Measurements from ENCODE around the gene PRPH2.
"Not testable (repeated sequence)": the region's sequence is repeated elsewhere in the genome, so short reads cannot be mapped to it uniquely, and the experiment has no call there.

Gene PRPH2

GRCh38 chr6:42742116-42742894 is 19.9 kb upstream of the PRPH2 start:
- H3K4me2 ChIP-seq (ENCODE audit: low read length, poor library complexity, severe bottlenecking) = no peak overlapping the region
- no peak overlapping the region for H3K4ac ChIP-seq (ENCODE audit: low read depth in 1 of 2, low read length in 2 of 2)
- no peak overlapping the region for H3K9ac ChIP-seq (ENCODE audit: low read length)
- peaks cover 3 to 10% of the 10 kb centered on the region in 2 experiments for H3K36me3 ChIP-seq (ENCODE audit: control insufficient read depth in 1 of 2, insufficient read depth in 2 of 2, low read depth in 1 of 2, low read length in 2 of 2)
- no peaks in the 10 kb centered on the region for H3K79me1 ChIP-seq (replicated peaks; ENCODE audit: low read length, poor library complexity, severe bottlenecking)
- peak overlapping the region in 1 of 2 experiments; percentile 77 for H3K23ac ChIP-seq (ENCODE audit: low read length in 2 of 2)
- peak; percentile 81 for DNase-seq
- H2AK5ac ChIP-seq (ENCODE audit: low read length, severe bottlenecking) = no peak overlapping the region
- peaks cover 14% of the 10 kb centered on the region for H3K4me1 ChIP-seq (ENCODE audit: control insufficient read depth, insufficient read depth, low read depth, low read length)
- H4K91ac ChIP-seq (ENCODE audit: low read length) = no peak overlapping the region
- H3K27me3 ChIP-seq (ENCODE audit: control insufficient read depth in 1 of 2, insufficient read depth in 1 of 2, low read length in 2 of 2) = no peaks in the 10 kb centered on the region
- H3K18ac ChIP-seq (ENCODE audit: low read depth in 1 of 2, low read length in 2 of 2) = no peak overlapping the region
- H3K14ac ChIP-seq (ENCODE audit: low read length in 2 of 2) = no peak overlapping the region
- no peak overlapping the region for H2BK5ac ChIP-seq (ENCODE audit: low read depth, low read length, poor library complexity, severe bottlenecking)
- peak overlapping the region in 1 of 2 experiments; percentile 9 for H3K4me3 ChIP-seq (ENCODE audit: insufficient read depth in 1 of 2, low read depth in 1 of 2, low read length in 2 of 2)
- H4K8ac ChIP-seq (ENCODE audit: low read length) = peak overlapping the region; percentile 12
- H2BK120ac ChIP-seq (ENCODE audit: low read depth, low read length) = no peak overlapping the region
- no peak overlapping the region for H2AFZ ChIP-seq (ENCODE audit: low read depth, low read length)
- H2BK15ac ChIP-seq (ENCODE audit: low read depth, poor library complexity, severe bottlenecking) = no peak overlapping the region
- H2BK12ac ChIP-seq (ENCODE audit: low read length in 2 of 2) = no peak overlapping the region
- no peaks in the 10 kb centered on the region for H3K9me3 ChIP-seq (ENCODE audit: control insufficient read depth, low read length)
- H3K27ac ChIP-seq (ENCODE audit: low read length, poor library complexity, severe bottlenecking) = peak overlapping the region; percentile 56
- WGBS = 55% methylated on average over 5 of the region's 5 CpGs

GRCh38 chr6:42740725-42741124 is 18.3 kb upstream of the PRPH2 start:
- H4K91ac ChIP-seq (ENCODE audit: low read length) = no peak overlapping the region
- H2BK12ac ChIP-seq (ENCODE audit: low read length in 2 of 2) = no peak overlapping the region
- no peak overlapping the region for H2BK15ac ChIP-seq (ENCODE audit: low read depth, poor library complexity, severe bottlenecking)
- no peak overlapping the region for H2BK5ac ChIP-seq (ENCODE audit: low read depth, low read length, poor library complexity, severe bottlenecking)
- H3K27ac ChIP-seq (ENCODE audit: low read length, poor library complexity, severe bottlenecking) = no peak overlapping the region
- DNase-seq = no peak
- H2AFZ ChIP-seq (ENCODE audit: low read depth, low read length) = no peak overlapping the region
- H3K4me1 ChIP-seq (ENCODE audit: control insufficient read depth, insufficient read depth, low read depth, low read length) = peaks cover 16% of the 10 kb centered on the region
- no peak overlapping the region for H4K8ac ChIP-seq (ENCODE audit: low read length)
- H3K4ac ChIP-seq (ENCODE audit: low read depth in 1 of 2, low read length in 2 of 2) = no peak overlapping the region
- H3K27me3 ChIP-seq (ENCODE audit: control insufficient read depth in 1 of 2, insufficient read depth in 1 of 2, low read length in 2 of 2) = no peaks in the 10 kb centered on the region
- no peaks in the 10 kb centered on the region for H3K79me1 ChIP-seq (replicated peaks; ENCODE audit: low read length, poor library complexity, severe bottlenecking)
- H3K23ac ChIP-seq (ENCODE audit: low read length in 2 of 2) = no peak overlapping the region
- H2AK5ac ChIP-seq (ENCODE audit: low read length, severe bottlenecking) = no peak overlapping the region
- peak overlapping the region; percentile 57 for H3K9ac ChIP-seq (ENCODE audit: low read length)
- no peak overlapping the region for H2BK120ac ChIP-seq (ENCODE audit: low read depth, low read length)
- H3K18ac ChIP-seq (ENCODE audit: low read depth in 1 of 2, low read length in 2 of 2) = no peak overlapping the region
- no peak overlapping the region for H3K14ac ChIP-seq (ENCODE audit: low read length in 2 of 2)
- H3K4me2 ChIP-seq (ENCODE audit: low read length, poor library complexity, severe bottlenecking) = no peak overlapping the region
- 100% methylated on average over 2 of the region's 3 CpGs for WGBS
- no peak overlapping the region for H3K4me3 ChIP-seq (ENCODE audit: insufficient read depth in 1 of 2, low read depth in 1 of 2, low read length in 2 of 2)
- H3K9me3 ChIP-seq (ENCODE audit: control insufficient read depth, low read length) = no peaks in the 10 kb centered on the region
- H3K36me3 ChIP-seq (ENCODE audit: control insufficient read depth in 1 of 2, insufficient read depth in 2 of 2, low read depth in 1 of 2, low read length in 2 of 2) = peaks cover 3 to 10% of the 10 kb centered on the region in 2 experiments

GRCh38 chr6:42735976-42736375 is 13.6 kb upstream of the PRPH2 start:
- Histone ChIP-seq H3K18ac (ENCODE audit: low read depth in 1 of 2, low read length in 2 of 2) (no peak overlapping the region), H2BK5ac (ENCODE audit: low read depth, low read length, poor library complexity, severe bottlenecking) (no peak overlapping the region), H2BK12ac (ENCODE audit: low read length in 2 of 2) (no peak overlapping the region), H3K4me3 (ENCODE audit: insufficient read depth in 1 of 2, low read depth in 1 of 2, low read length in 2 of 2) (no peak overlapping the region), H3K27ac (ENCODE audit: low read length, poor library complexity, severe bottlenecking) (no peak overlapping the region), H4K8ac (ENCODE audit: low read length) (no peak overlapping the region), H3K9ac (ENCODE audit: low read length) (no peak overlapping the region), H2BK15ac (ENCODE audit: low read depth, poor library complexity, severe bottlenecking) (no peak overlapping the region), H2BK120ac (ENCODE audit: low read depth, low read length) (no peak overlapping the region), H4K91ac (ENCODE audit: low read length) (no peak overlapping the region), H3K4ac (ENCODE audit: low read depth in 1 of 2, low read length in 2 of 2) (no peak overlapping the region), H3K4me1 (ENCODE audit: control insufficient read depth, insufficient read depth, low read depth, low read length) (peaks cover 3% of the 10 kb centered on the region), H2AFZ (ENCODE audit: low read depth, low read length) (no peak overlapping the region), H3K4me2 (ENCODE audit: low read length, poor library complexity, severe bottlenecking) (no peak overlapping the region), H3K14ac (ENCODE audit: low read length in 2 of 2) (no peak overlapping the region), H3K79me1 (replicated peaks; ENCODE audit: low read length, poor library complexity, severe bottlenecking) (no peaks in the 10 kb centered on the region), H2AK5ac (ENCODE audit: low read length, severe bottlenecking) (no peak overlapping the region), H3K36me3 (ENCODE audit: control insufficient read depth in 1 of 2, insufficient read depth in 2 of 2, low read depth in 1 of 2, low read length in 2 of 2) (no peaks in the 10 kb centered on the region), H3K9me3 (ENCODE audit: control insufficient read depth, low read length) (no peaks in the 10 kb centered on the region), H3K27me3 (ENCODE audit: control insufficient read depth in 1 of 2, insufficient read depth in 1 of 2, low read length in 2 of 2) (no peaks in the 10 kb centered on the region), H3K23ac (ENCODE audit: low read length in 2 of 2) (no peak overlapping the region)
- no peak for DNase-seq
- WGBS = 100% methylated on average over 3 of the region's 3 CpGs

GRCh38 chr6:42733867-42734481 is 11.6 kb upstream of the PRPH2 start:
- H3K14ac ChIP-seq (ENCODE audit: low read length in 2 of 2); H2AFZ ChIP-seq (ENCODE audit: low read depth, low read length); H2BK120ac ChIP-seq (ENCODE audit: low read depth, low read length); H3K4me2 ChIP-seq (ENCODE audit: low read length, poor library complexity, severe bottlenecking); H3K23ac ChIP-seq (ENCODE audit: low read length in 2 of 2); H2BK12ac ChIP-seq (ENCODE audit: low read length in 2 of 2); H3K18ac ChIP-seq (ENCODE audit: low read depth in 1 of 2, low read length in 2 of 2); H4K8ac ChIP-seq (ENCODE audit: low read length); H3K79me1 ChIP-seq (replicated peaks; ENCODE audit: low read length, poor library complexity, severe bottlenecking); H3K9me3 ChIP-seq (ENCODE audit: control insufficient read depth, low read length); H3K27ac ChIP-seq (ENCODE audit: low read length, poor library complexity, severe bottlenecking); H3K4me1 ChIP-seq (ENCODE audit: control insufficient read depth, insufficient read depth, low read depth, low read length); H2AK5ac ChIP-seq (ENCODE audit: low read length, severe bottlenecking); H2BK15ac ChIP-seq (ENCODE audit: low read depth, poor library complexity, severe bottlenecking); H3K9ac ChIP-seq (ENCODE audit: low read length); H3K36me3 ChIP-seq (ENCODE audit: control insufficient read depth in 1 of 2, insufficient read depth in 2 of 2, low read depth in 1 of 2, low read length in 2 of 2); H2BK5ac ChIP-seq (ENCODE audit: low read depth, low read length, poor library complexity, severe bottlenecking); H3K4me3 ChIP-seq (ENCODE audit: insufficient read depth in 1 of 2, low read depth in 1 of 2, low read length in 2 of 2); H3K4ac ChIP-seq (ENCODE audit: low read depth in 1 of 2, low read length in 2 of 2); H4K91ac ChIP-seq (ENCODE audit: low read length); H3K27me3 ChIP-seq (ENCODE audit: control insufficient read depth in 1 of 2, insufficient read depth in 1 of 2, low read length in 2 of 2): not testable (repeated sequence)
- peak; percentile 18 for DNase-seq
- 74% methylated on average over 10 of the region's 13 CpGs for WGBS

Measured in mesenchymal stem cell (in vitro differentiated cells and primary cell).